Stimulated activated CD8-positive, alpha-beta memory T cell treated with anti-CD3 and anti-CD28 coated beads, Interleukin-7, amount 100 ng/mL, for 24 hours (primary cell): ENCODE data around the gene PPARG.

ENCODE experiments used
- DNase-seq: peaks from one replicate; pipeline ENCODE4 v3.0.0-alpha.2; 2020; ENCODE audit warnings: low read depth

PPARG gene

DNA sequence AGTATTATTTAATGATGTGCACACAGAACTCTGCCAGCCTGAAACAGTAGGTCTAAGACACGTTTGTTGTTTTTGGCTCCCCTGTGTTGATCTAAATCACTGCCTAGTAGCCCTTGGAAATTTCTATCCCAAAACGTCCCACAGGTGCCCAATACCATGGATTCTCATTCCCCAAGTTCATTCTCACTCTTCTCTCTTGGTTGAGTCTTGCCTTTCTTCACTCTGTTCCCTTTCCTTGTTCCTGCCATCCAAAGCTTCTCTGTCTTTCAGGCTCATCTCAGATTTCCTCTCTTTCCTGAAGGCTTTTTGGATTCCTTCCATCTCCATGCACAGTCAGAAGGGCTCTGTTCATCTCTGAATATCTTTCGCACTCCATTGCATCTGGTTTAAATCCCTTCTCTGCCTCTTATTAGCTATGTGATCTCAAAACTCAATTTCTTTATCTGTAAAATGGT lies 54.2 kb downstream of the PPARG start:
- no peak for DNase-seq

DNA sequence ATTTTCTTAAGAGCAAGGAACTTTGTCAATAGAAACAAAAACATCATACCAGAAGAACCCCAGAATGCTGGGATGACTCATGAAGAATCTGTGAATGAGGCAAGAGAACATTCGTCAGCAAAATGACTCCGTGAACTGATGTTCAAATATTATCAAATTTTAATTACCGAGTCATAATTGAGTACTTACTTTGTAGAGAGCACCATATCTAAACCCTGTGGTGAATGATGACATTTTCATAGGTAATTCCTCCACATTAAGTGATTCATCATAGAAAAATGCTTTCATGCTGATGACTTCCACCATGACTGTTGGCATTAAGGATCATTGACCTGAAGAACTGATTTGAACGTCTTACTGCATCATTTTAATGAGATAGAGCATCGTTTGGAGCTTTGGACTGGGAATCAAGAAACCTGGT lies 56.3 kb downstream of the PPARG start:
- no peak for DNase-seq

DNA sequence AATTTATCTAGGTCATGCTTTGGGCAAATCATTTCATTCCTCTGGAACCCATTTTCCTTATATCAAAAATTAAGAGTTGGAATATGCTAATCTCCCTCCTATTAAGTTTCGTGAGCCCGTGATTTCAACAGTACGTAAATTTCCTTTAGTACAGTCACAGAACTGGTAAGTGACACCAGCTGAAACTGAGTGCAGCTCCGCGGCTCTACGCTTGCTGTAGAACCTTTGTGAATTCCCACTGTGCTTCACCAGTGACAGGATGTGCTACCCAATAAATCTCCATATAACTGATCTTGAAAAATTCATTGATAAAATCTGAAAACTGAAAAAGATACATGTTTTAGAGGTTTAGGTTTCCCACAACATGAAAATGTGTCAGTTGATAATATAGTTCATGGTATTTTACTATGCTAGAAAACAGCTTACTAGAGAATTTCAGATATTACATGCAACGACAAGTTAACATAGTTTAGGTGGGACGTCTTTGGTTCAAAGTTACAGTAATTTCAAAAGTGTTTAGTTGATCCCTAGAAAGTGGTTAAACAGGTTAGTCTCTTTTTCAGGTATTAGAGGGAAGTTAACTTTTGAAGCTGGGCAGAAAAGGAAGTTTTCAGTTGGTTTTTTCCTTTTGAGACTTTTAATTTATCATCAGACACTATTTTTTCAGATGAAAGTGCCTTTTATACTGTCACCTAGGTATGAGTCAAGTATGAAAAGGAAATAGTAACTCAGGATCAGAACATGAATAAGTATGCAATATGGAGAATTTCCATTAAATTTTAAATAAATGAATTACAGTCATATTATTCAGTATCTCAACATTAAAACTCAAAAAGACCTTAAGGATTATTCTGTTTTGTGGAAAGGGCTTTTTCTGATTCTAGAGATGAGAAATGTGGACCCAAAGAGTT lies 57.0 kb downstream of the PPARG start:
- no peak for DNase-seq

DNA sequence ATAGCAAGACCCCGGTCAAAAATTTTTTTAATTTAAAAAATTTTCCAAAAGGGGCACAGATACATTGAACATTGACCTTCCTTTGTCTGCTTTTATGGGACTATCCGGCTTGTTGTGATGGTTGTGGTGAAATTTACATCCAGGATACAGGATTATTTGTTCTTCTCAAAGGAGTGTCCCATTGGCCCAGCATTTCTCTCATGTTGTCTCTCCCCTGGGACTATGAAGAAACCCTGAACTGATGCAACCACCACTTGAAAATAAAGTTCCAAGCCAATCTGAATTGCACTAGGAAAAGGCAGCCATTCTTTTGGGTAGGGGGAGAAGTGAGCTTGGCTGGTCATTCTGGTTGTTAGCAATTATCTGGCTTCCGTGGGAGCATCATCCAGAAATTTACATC lies 58.4 kb downstream of the PPARG start:
- DNase-seq = no peak

DNA sequence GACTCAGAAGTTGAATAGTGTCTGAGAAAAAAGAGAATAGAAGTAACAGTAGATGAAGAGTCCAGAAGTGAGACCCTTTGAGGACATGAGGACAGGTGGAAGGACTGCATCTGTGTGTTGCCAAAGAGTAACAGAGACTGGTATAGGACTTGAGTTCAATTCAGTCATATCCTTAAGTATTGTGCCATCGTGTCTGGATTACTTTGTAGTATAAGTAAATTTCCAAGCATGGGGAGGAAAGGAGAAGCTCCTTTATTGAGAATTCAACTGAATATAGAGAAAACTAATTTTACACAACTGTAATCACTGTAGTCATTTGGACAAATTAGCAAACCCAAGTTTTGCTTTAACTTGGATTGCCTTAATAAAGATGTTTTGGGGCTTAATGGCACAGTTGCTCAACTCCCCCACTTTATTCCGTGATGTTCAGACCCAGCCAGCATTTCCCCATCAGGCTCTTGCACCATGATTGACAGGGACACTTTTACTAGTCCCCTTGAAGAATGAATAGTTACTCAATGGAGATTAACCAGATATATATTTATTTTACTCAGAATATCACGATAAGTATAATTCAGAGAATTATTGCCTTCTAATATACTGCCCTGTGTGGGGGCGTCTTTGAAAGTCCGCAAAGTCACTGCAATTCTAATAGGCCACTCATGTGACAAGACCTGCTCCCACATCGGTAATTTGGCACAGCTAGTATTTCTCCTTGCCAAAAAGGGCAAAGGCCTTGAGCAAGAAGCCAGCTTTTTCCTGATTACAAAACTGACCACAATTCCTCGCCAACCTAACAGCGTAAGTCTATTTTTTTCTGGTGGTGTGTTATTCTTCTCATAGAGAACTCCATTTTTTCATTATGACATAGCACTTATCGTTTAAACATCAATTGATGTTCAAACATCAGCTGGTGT lies 61.3 kb downstream of the PPARG start:
- no peak for DNase-seq

DNA sequence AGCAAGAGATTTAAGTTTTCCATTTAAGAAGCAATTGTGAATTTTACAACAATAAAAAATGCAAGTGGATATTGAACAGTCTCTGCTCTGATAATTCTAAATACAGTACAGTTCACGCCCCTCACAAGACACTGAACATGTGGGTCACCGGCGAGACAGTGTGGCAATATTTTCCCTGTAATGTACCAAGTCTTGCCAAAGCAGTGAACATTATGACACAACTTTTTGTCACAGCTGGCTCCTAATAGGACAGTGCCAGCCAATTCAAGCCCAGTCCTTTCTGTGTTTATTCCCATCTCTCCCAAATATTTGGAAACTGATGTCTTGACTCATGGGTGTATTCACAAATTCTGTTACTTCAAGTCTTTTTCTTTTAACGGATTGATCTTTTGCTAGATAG lies 62.3 kb downstream of the PPARG start:
- no peak for DNase-seq

DNA sequence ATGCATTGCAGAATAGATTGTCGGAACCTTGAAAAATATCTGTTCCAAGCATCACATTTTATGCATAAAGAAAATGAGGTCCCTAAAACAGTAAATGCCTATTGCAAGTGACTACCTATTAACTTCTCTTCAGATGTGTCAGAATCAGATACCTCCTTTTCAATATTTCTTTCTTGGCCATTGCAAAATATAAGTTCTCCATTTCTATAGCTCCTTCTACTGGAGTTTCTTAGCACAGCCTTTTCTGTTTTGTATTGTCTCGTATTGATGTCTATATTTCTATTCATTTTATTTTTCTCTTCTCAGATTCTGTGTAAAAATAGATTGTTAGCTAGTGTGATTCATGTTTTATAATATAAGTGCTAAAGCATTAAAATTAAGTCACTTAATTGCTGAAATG lies 63.4 kb downstream of the PPARG start:
- DNase-seq = no peak

DNA sequence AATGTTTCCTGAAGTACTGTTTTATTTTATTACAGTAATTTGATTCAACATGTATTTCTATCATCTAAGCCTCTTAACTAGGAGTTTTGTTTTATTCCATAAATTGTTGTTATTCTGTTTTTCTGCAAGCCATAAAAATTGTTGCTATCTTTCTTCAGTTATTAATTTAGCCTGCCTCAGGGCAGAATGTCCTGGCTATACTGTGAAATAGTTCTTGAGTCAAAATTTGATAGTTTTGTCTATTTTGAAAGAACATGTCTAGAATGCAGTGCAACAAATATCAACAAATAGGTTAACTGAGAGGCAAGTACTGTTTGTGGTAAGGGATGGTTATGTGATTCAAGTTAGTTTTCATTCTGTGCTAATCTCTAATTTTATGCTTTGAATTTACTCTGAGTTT lies 63.9 kb downstream of the PPARG start:
- DNase-seq = no peak

DNA sequence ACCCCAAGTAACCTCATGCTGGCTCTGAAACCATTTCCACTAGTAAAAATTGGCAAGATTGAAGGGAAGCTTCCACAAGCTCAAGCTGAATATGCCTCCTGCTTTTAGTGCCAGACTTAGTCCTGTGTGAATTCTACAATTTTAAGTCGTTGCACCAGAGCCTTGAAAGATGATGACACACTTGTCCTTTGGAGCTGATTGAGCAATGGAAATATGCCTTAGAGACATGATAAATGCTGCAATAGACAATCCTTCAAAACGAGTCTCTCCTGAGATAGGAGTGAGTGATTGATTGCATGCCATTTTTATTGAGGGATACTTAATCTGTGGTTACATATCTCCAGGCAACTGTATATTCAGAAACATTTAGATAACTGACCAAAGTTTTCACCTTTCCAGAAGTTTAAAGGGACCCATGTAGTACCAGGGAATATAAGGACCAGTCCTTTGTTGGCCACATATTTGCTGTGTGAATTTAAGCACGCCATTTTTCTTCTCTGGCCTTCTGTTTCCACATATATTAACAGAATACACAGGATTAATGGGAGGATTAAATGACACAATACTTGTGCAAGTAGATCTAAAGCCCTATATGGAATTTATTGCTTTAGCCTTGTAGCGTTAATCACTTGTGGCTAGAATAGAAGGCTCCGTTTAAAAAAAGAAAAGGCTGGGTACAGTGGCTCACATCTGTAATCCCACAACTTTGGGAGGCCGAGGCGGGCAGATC lies 65.1 kb downstream of the PPARG start:
- no peak for DNase-seq

DNA sequence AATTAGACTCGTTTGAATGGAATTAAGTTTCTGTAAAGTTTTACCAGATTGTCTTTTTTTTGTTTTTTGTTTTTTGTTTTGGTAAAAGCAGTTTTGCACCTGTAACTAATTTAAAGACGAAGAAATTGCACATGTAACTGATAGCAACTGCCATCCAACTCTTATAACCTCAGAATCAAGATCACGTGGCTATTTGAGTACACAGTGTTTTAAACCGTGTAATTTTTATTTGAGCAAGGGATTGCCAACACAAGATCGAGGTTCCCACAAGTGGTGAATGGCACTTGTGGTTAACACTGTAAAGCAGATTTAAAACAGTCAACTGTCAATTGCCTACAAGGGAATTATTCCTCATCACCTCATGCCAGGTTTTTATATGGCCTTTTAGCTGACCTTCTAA lies 67.3 kb downstream of the PPARG start:
- no peak for DNase-seq

DNA sequence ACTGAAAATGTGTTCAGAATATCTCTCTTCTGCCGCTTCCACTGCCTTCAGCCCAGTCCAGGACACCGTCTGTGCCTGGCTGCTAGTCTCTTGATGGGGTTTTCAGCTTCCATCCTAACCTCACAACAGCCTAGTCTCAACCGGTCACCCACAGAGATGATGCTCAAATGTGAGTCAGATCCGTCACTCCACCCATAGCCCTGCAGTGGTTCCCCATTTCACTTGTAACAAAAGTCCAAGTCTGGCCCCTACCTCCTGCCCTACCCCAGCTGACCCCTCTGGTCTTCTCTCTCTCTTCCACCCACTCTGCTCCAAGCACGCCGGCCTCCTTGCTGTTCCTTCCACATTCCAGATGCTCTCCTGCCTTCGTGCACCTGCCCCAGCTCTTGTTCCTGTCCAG lies 68.1 kb downstream of the PPARG start:
- no peak for DNase-seq

DNA sequence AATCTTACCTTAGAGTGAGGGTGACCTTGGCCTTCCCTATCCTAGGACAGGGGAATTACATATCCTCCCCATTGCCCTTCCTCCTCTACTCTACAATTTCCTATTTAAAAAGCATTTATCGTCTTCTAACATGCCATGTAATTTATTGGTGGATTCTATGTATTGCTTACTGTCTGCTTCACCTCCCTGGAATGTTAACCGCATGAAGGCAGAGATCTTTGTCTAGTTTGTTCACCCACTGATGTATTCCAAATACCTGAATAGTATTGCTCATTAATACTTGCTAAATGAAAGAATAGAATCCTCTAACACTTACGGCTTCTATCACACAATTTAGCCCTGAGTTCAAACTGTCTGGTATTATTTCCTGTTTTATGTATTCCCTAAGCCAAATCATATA lies 68.6 kb downstream of the PPARG start:
- no peak for DNase-seq

DNA sequence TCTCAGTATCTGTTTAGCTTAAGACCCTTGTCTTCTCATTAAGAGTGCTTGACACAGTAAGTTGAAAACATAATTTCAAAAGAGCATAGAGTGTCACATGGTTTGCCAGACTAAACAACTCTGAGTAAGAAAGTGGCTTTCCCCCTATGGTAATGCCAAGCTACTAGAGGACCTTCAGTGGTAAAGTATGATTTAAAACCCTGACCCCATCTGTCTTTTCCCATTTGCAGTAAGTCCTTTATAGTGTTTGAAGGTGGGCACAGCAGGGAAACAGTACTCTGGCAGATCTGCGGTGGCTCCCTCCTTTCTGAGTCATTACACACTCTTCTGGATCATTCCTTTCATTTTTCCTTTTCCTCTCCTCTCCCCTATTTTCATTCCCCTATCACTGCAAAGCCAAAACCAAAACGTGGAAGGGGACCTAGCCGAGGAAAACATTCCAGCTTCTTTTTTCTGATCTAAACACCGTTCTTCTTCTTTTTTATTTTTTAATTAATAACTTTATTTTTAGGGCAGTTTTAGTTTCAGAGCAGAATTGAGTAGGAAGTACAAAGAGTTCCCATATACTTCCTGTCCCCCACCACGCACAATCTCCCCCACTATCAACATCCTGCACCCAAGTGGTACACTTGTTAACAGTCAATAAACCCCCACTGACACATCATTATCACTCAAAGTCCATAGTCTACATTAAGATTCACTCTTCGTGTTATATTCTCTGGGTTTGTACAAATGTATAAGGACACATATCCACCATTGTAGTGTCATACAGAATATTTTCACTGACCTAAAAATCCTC lies 74.7 kb downstream of the PPARG start:
- DNase-seq = no peak

DNA sequence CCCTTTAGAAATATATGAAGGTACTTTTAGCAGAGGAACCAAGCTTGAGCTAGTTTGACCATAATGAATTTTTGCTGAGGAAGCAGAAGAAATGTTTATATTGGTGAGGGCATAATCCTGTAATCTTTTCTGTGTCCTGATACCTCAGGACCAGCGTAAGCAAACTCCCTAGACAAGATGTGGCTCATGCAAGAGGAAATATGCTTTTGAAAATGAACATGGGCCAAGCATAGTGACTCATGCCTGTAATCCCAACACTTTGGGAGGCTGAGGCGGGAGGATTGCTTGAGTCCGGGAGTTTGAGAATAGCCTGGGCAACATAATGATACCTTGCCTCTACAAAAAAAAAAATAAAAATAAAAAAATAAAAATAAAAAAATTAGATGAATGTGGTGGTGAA lies 78.5 kb downstream of the PPARG start:
- DNase-seq = no peak

DNA sequence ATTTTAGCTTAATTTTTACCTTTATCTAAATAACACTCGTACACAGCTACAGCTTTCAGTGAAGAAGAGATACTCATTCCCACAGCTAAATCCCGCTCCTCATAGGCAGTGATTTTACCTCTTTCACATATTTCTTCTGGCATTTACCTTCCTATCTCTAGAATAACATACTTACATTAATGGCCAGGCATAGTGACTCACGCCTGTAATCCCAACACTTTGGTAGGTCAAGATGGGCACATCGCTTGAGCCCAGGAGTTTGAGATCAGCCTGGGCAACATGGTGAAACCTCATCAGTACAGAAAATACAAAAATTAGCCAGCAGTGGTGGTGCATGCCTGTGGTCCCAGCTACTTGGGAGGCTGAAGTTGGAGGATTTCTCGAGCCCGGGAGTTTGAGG lies 80.2 kb downstream of the PPARG start:
- no peak for DNase-seq

DNA sequence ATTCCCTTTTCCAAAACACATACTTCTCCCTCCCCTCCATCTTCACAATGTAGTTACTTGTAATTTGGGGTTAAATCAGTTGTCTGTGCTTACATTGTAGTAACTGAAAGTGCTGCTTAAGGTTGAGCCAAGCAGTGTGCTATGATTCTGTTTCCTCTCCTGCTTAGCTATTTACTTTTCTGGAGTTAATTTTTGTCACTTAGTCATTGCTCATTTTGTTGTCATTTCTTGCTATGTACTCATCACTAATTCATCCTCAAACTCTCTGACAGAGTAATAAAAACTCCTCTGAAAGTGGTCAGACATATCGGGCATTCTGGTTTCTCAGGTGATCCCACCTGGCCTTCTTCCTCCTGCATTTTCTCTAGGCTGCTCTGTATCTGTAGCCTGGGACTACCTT lies 80.7 kb downstream of the PPARG start:
- DNase-seq = no peak

DNA sequence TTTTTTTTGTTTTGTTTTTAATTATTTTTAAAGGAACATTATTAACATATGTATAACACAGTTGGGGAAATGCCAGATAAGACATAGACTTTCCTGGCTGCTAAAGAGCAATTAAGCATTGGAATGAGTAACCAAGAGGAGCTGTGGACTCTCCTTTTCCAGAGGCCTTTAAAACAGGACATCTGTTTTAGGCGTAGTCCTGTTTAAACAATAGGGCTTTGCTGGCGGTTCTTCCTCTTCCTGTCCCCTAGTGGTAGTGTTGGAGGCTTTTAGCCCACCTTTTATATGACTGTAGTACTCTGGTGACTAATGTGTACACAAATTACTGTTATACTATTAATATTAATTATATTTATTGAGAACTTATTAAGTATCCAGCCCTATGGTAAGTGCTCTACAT lies 81.9 kb downstream of the PPARG start:
- no peak for DNase-seq

DNA sequence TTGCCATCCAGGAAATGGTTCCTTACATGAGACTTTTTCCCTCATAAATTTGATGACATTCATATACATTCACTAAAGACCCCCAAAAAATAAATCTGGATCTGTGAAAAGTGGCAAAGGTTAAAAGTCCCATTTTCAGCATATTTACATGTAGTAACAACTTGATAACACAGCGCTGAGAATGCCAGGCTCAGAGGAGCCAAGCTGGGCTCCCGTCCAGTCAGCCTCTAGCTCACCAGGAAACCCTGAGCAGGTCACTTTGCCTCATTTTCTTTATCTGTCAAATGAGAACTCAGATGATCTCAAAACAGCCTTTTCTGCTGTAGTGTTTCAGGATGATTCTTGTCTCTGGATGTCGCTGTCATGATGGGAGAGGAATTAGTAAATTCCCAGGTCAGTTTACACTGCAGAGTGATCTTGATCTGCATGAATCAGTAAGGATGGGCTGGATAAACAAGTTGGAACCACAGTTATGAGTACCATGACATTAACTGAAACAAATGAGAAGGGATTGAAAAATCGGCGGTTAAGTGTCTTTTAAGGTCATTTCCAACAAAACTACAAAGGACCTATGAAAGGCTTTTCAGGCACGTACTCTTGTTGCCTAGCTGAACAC lies 82.8 kb downstream of the PPARG start:
- DNase-seq = no peak

DNA sequence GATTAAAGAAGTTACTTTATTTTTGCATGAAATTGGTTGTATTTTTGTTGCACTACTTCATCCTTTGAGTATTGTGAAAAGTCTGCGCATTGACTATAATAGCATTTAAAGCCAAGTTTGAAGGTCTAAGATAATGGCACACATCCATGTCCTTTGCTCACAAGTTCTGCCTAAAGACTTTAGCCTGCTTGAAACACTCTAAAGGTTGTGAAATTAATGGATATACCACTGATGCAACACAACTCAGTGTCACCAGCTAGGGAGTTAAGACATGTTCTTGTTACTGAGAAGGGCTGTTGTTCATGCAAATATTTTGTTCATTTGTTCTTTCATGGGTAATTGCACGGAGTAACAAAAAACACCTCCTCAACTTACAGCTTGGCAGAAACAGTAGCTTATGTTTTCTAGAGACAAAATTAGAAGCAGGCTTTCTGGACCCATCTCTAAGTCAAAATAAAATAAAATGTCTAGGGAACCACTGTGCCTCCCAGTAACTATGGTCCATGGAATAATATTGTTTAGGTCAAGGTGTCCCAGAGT lies 83.9 kb downstream of the PPARG start:
- DNase-seq = no peak

DNA sequence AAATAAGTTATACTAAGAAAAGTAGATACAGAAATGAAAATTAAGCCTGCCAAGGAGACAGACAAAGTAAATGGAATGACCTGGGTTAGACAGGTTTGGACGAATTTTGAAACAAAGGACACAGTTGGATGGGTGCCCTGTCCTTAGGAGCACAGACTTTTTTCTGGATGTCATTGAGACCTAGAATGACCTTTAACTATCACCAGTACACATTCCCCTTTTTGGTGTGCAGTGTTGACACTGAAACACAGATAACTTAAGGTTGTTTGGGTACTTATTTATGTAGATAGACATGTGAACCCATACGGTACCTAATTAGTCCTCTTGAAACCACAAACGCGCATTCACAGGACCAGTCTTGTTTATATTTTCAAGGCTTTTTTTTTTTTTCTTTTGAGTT lies 86.7 kb downstream of the PPARG start:
- no peak for DNase-seq
